ENCODE data around the gene CDH4.

Gene CDH4

DNA sequence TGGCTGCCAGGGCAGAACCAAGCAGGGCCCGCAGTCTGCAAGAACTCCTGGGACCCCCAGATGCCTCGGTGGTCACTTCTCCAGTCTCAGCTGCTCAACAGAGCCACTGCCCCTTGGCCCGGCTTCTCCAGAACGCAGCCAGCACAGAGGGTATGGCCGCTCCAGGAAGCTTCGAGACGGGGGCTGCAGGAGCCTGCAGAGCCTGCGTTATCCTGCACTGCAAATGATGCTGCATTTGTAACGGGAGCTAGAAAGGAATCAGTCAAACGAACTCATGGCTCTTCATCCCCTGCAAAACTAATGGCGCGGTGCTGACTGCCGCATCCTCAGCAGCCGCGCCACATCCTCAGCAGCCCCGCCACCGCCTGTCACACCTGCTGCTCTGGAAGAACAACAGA is 558.7 kb downstream of the CDH4 start:
- no peak for DNase-seq (ENCODE audit: low spot score)
- in situ Hi-C loops (cut with MboI; ENCODE audit: low sequenced_read_pairs, unreplicated experiment) = no loop called here

GRCh38 chr20:61811166-61811565 is 559.1 kb downstream of the CDH4 start:
- DNase-seq (ENCODE audit: low spot score) = no peak
- in situ Hi-C loops (cut with MboI; ENCODE audit: low sequenced_read_pairs, unreplicated experiment) = no loop called here
- TF ChIP-seq, protein P1, sequence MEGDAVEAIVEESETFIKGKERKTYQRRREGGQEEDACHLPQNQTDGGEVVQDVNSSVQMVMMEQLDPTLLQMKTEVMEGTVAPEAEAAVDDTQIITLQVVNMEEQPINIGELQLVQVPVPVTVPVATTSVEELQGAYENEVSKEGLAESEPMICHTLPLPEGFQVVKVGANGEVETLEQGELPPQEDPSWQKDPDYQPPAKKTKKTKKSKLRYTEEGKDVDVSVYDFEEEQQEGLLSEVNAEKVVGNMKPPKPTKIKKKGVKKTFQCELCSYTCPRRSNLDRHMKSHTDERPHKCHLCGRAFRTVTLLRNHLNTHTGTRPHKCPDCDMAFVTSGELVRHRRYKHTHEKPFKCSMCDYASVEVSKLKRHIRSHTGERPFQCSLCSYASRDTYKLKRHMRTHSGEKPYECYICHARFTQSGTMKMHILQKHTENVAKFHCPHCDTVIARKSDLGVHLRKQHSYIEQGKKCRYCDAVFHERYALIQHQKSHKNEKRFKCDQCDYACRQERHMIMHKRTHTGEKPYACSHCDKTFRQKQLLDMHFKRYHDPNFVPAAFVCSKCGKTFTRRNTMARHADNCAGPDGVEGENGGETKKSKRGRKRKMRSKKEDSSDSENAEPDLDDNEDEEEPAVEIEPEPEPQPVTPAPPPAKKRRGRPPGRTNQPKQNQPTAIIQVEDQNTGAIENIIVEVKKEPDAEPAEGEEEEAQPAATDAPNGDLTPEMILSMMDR (IDR thresholded peaks at IDR 0.05; ENCODE audit: borderline replicate concordance, control extremely low read depth, extremely low read depth, insufficient read depth, missing control alignments) = no peak

More for the DNA sequence above, 558.7 kb downstream of the CDH4 start:
- TF ChIP-seq, protein P1 (IDR thresholded peaks at IDR 0.05; ENCODE audit: borderline replicate concordance, control extremely low read depth, extremely low read depth, insufficient read depth, missing control alignments) = no peak

- DNase-seq (ENCODE audit: low spot score) = no peak
- TF ChIP-seq, protein P1 (IDR thresholded peaks at IDR 0.05; ENCODE audit: borderline replicate concordance, control extremely low read depth, extremely low read depth, insufficient read depth, missing control alignments) = no peak
- in situ Hi-C loops (cut with MboI; ENCODE audit: low sequenced_read_pairs, unreplicated experiment) = no loop called here
These were observed 560.2 kb downstream of the CDH4 start for GRCh38 chr20:61812121-61812844.

DNA sequence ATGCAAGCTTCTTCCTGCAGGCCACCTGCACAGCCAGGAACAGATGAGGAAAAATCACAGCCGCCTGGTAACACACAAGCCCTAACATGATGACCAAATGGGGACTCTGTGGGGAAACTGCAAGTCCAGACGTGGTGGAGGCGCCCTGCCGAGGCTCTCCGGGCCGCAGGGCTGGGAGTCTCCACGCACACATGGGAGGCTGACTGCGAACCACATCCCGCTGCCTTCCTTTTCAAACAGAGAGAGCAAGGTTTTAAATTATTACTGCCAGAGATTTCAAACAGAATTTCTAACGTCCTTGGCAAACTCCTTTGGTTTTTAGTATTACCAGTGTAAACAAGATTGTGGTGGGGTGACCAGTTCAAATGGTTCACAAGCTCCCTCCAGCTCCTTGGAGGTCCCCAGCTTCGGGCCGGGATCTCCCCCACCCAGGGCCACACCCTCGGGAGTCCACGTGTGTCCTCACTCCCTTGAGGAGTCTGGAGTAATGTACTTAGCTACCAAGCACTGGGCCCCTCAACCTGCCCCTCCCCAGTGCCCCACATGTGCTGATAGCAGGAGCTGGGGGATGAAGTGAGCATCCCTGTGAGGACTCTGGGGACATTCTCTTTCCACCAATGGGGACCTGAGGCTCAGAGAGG is 560.9 kb downstream of the CDH4 start:
- in situ Hi-C loops (cut with MboI; ENCODE audit: low sequenced_read_pairs, unreplicated experiment) = no loop called here
- no peak for DNase-seq (ENCODE audit: low spot score)
- TF ChIP-seq, protein P1 (IDR thresholded peaks at IDR 0.05; ENCODE audit: borderline replicate concordance, control extremely low read depth, extremely low read depth, insufficient read depth, missing control alignments) = no peak

DNA sequence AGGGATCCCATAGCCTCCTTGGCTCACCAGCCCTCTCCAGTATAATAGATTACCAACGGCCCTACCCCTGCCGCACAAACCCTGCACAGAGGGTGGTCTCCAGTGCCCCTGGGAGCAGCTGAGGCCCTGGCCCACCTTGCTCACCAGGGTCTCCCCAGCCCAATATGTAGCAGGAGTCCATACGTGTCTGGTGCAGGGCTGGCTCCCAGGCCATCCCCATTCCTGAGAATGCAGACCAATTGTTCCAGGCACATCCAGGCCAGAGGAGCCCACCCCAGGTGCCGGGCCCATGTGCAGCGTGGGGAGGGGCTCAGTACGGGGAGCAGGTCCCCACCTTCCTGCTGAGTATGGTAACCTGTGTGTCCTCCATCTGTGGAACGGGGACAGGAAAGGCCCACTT is 561.7 kb downstream of the CDH4 start:
- no peak for DNase-seq (ENCODE audit: low spot score)
- in situ Hi-C loops (cut with MboI; ENCODE audit: low sequenced_read_pairs, unreplicated experiment) = no loop called here
- TF ChIP-seq, protein P1 (IDR thresholded peaks at IDR 0.05; ENCODE audit: borderline replicate concordance, control extremely low read depth, extremely low read depth, insufficient read depth, missing control alignments) = no peak

- no peak for DNase-seq (ENCODE audit: low spot score)
- TF ChIP-seq, protein P1 (IDR thresholded peaks at IDR 0.05; ENCODE audit: borderline replicate concordance, control extremely low read depth, extremely low read depth, insufficient read depth, missing control alignments) = no peak
- in situ Hi-C loops (cut with MboI; ENCODE audit: low sequenced_read_pairs, unreplicated experiment) = no loop called here
These were observed 562.2 kb downstream of the CDH4 start for GRCh38 chr20:61814244-61814643.
